GM12892 (cell line): ENCODE data around the gene ACACB.
"Not testable (repeated sequence)": the region's sequence is repeated elsewhere in the genome, so short reads cannot be mapped to it uniquely, and the experiment has no call there.

Source experiments
- DNase-seq: peaks from one replicate; pipeline ENCODE4 v3.0.0; 2011; ENCODE audit not compliant: insufficient read length
- FAIRE-seq: peaks from 2 replicates; lab custom pipeline; 2011; peaks lifted over from hg19 to GRCh38; lab: Jason Lieb, UNC
- POLR2A ChIP-seq: IDR thresholded peaks from 2 replicates; pipeline ENCODE4 v1.6.1; 2011; ENCODE audit warnings: low read depth, low read length, control low read depth
- POLR2AphosphoS5 ChIP-seq: IDR thresholded peaks from 2 replicates; pipeline ENCODE4 v1.6.1; 2011; ENCODE audit warnings: low read depth, low read length, control low read depth
- TAF1 ChIP-seq: IDR thresholded peaks from 2 replicates; pipeline ENCODE4 v1.6.1; 2011; ENCODE audit warnings: low read depth, mild to moderate bottlenecking, control low read depth, low read length, borderline replicate concordance

Gene ACACB

DNA sequence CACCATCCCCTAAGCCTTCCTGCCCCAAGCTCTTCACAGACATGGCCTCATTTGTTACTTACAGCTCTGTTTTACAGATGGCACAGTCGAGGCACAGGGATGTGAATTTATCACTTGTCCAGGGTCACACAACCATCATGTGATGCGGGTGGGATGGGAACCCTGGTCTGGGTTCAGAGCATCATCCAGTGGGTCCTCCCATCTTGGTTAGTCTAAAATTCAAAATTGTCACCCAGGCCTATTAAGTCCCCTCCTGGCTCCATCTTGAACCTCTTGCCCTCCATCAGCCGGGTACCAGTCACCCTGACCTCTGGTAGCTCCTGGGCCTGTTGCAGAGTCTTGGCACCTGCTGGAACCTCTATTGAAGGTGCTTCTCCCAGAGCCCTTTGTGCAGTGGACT is 52.9 kb downstream of the ACACB start:
- no peak for FAIRE-seq
- no peak for TF ChIP-seq POLR2A
- TF ChIP-seq POLR2AphosphoS5, result no peak
- no peak for TF ChIP-seq TAF1

DNA sequence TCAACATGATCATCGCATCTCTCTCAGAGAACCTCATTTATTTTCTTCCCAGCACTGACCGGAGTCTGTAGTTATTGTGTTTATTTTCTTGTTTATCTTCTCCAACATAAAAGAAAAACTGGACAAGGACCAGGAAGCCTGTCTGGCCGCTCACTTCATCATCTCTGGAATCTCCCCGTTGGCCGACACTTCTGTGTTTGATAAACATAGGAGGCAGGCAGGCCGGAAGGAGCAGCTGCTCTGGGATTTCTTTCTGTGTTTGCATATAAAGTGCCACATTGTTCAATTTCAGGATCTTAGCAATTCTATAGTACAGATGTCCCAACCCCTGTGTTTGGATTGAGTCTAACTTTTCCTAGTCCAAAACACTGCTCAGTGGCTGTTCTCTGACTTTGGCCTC is 53.3 kb downstream of the ACACB start:
- no peak for FAIRE-seq
- DNase-seq, result no peak
- no peak for TF ChIP-seq POLR2AphosphoS5
- no peak for TF ChIP-seq TAF1

More for the DNA sequence above, 52.9 kb downstream of the ACACB start:
- no peak for DNase-seq

DNA sequence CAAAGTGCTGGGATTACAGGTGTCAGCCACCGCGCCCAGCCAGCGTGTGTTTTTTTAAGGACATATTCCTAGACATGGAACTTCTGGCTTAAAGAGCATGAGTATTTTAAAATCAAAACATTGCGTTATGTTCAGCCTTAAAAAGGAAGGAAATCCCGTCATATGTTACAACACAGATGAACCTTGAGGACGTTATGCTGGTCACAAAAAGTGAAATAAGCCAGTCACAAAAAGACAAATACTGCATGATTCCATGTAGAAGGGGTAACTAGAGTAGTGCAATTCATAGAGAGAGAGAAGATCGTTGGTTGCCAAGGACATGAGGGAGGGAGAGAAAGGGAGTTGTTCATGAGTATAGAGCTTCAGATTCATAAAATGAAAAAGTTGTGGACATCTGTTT is 53.9 kb downstream of the ACACB start:
- FAIRE-seq (no peak), DNase-seq (no peak)
- TF ChIP-seq POLR2AphosphoS5 (no peak), TAF1 (no peak), POLR2A (no peak)

- DNase-seq, FAIRE-seq: not testable (repeated sequence)
Observed at GRCh38 chr12:109172787-109173186, 56.4 kb downstream of the ACACB start.

- FAIRE-seq (no peak), DNase-seq (no peak)
- TF ChIP-seq TAF1 (no peak), POLR2A (no peak), POLR2AphosphoS5 (no peak)
Observed at GRCh38 chr12:109173443-109174240, 57.3 kb downstream of the ACACB start.

DNA sequence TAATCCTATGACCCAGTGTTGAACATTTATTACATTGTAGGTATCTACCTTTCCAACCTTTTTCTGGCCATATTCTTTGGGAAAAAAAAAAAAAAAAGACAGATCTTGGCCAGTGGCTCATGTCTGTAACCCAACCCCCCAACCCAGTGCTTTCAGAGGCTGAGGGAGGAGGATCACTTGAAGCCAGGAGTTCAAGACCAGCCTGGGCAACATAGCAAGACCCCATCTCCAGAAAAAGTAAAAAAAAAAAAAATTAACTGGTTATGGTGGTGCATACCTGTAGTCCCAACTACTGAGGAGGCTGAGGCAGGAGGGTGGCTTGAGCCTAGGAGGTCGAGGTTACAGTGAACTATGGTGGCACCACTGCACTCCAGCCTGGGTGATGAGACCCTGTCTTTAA is 58.1 kb downstream of the ACACB start:
- DNase-seq, result no peak
- no peak for TF ChIP-seq TAF1
- TF ChIP-seq POLR2A, result no peak
- TF ChIP-seq POLR2AphosphoS5, result no peak
- FAIRE-seq, result no peak

- DNase-seq, result no peak
- FAIRE-seq, result no peak
- TF ChIP-seq POLR2A, result no peak
- no peak for TF ChIP-seq TAF1
- TF ChIP-seq POLR2AphosphoS5, result no peak
Observed at GRCh38 chr12:109178532-109178931, 62.1 kb downstream of the ACACB start.

- TF ChIP-seq POLR2A (no peak), POLR2AphosphoS5 (no peak), TAF1 (no peak)
- FAIRE-seq, result no peak
- no peak for DNase-seq
Observed at GRCh38 chr12:109179927-109180326, 63.5 kb downstream of the ACACB start.

- no peak for FAIRE-seq
- TF ChIP-seq TAF1 (no peak), POLR2AphosphoS5 (no peak), POLR2A (no peak)
- DNase-seq, result no peak
Observed at GRCh38 chr12:109182041-109182839, 65.9 kb downstream of the ACACB start.

- DNase-seq, result no peak
- no peak for TF ChIP-seq TAF1
- no peak for TF ChIP-seq POLR2A
- TF ChIP-seq POLR2AphosphoS5, result no peak
- no peak for FAIRE-seq
Observed at GRCh38 chr12:109185441-109185840, 69.1 kb downstream of the ACACB start.

DNA sequence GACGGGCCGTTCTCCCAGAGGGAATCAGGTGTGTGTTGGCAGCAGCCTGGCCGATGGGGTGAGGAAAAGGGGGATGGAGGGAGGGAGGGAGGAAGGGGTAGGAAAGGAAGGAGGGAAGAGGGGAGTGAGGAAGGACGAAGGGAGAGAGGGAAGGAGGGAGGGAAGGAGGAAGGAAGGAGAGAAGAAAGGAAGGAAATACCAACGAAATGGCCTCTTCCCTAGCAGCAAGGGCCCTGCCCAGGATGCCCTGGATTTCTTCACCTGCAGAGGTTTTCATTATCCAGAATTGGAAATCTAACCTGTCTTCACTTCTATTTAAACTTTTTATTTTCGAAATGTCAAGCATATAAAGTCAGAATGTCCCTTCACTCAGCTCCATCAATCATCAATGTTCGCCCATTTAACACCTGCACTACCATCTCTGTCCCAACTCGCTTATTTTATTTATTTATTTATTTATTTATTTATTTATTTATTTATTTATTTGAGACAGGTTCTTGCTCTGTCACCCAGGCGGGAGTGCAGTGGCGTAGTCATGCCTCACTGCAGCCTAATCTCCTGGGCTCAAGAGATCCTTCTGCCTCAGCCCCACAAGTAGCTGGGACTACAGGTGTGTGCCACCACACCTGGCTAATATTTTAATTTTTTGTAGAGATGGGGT is 70.7 kb downstream of the ACACB start:
- no peak for DNase-seq
- FAIRE-seq, result no peak
- TF ChIP-seq POLR2AphosphoS5, result no peak
- no peak for TF ChIP-seq POLR2A
- no peak for TF ChIP-seq TAF1

DNA sequence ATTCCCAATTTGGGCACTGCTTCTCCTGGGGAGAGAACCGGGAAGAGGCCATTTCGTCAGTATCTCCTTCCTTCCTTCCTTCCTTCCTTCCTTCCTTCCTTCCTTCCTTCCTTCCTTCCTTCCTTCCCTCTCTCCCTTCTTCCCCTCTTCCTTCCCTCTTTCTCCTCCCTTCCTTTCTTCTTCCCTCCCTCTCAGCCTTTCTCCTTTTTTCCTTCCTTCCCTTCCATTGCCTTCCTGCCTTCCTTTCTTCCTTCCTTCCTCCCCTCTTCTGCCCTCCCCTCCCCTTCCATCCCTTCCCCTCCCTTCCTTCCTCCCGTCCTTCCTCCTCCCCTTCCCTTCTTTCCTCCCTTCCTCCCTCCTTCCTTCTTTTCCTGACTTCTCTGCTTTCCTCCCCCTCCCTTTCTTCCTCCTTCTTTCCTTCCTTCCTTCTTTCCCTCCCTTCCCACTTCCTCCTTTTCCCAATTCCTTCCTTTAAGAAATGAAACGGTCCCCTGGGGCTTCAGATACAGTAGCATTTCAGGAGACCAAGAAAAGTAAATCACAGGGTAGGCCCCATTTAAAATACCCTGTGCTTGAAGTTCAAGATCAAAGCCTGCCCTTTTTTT is 71.8 kb downstream of the ACACB start:
- no peak for DNase-seq
- FAIRE-seq, result no peak
- no peak for TF ChIP-seq TAF1
- TF ChIP-seq POLR2A, result no peak
- TF ChIP-seq POLR2AphosphoS5, result no peak
